ENCODE results near the gene SDHAF2. TPM values are rescaled to one million over a fixed set of nuclear protein-coding genes. Genes with fewer than 3 reads are reported as not detected.

Gene SDHAF2
- total RNA-seq, 1 experiment from 2014 or later, result 49.1 TPM

- intact Hi-C loops (cut with micrococcal nuclease; ENCODE audit: unreplicated experiment), result no loop called here
- H3K4me3 ChIP-seq (ENCODE audit: low read depth, low read length, poor library complexity, severe bottlenecking), result no peak overlapping the region
- DNase-seq (ENCODE audit: low spot score), result no peak
- H3K4me1 ChIP-seq (ENCODE audit: insufficient read depth, low read length, poor library complexity, severe bottlenecking), result no peaks in the 10 kb centered on the region
- no peak for TF ChIP-seq EZH2 (IDR thresholded peaks at IDR 0.05; ENCODE audit: borderline replicate concordance, low read depth, low read length, poor library complexity, severe bottlenecking)
- H3K9me3 ChIP-seq (ENCODE audit: low read depth, low read length, poor library complexity, severe bottlenecking), result no peaks in the 10 kb centered on the region
- CTCF ChIA-PET, result no interaction called here
- no TSS peak for BruUV-seq (replicated peaks)
- H3K27me3 ChIP-seq (replicated peaks; ENCODE audit: insufficient read depth, low read depth, low read length, poor library complexity), result no peaks in the 10 kb centered on the region
- POLR2A ChIA-PET (ENCODE audit: low non-redundant PET), result no interaction called here
- H3K36me3 ChIP-seq (ENCODE audit: insufficient read depth, low read length, poor library complexity, severe bottlenecking), result peaks cover 100% of the 10 kb centered on the region
- H3K27ac ChIP-seq (ENCODE audit: low read depth, low read length, poor library complexity, severe bottlenecking), result no peak overlapping the region
These were observed 15.4 kb upstream of the SDHAF2 start for GRCh38 chr11:61414547-61414946.

- CTCF ChIA-PET, result no interaction called here
- Histone ChIP-seq H3K9me3 (ENCODE audit: low read depth, low read length, poor library complexity, severe bottlenecking) (no peaks in the 10 kb centered on the region), H3K4me3 (ENCODE audit: low read depth, low read length, poor library complexity, severe bottlenecking) (no peak overlapping the region), H3K27ac (ENCODE audit: low read depth, low read length, poor library complexity, severe bottlenecking) (no peak overlapping the region), H3K36me3 (ENCODE audit: insufficient read depth, low read length, poor library complexity, severe bottlenecking) (peaks cover 100% of the 10 kb centered on the region), H3K4me1 (ENCODE audit: insufficient read depth, low read length, poor library complexity, severe bottlenecking) (no peaks in the 10 kb centered on the region), H3K27me3 (replicated peaks; ENCODE audit: insufficient read depth, low read depth, low read length, poor library complexity) (no peaks in the 10 kb centered on the region)
- DNase-seq (ENCODE audit: low spot score), result no peak
- POLR2A ChIA-PET (ENCODE audit: low non-redundant PET), result no interaction called here
- intact Hi-C loops (cut with micrococcal nuclease; ENCODE audit: unreplicated experiment), result no loop called here
- TF ChIP-seq CTCF (conservative IDR thresholded peaks at IDR 0.05; ENCODE audit: low read depth, low read length), result no peak
- TF ChIP-seq EZH2 (IDR thresholded peaks at IDR 0.05; ENCODE audit: borderline replicate concordance, low read depth, low read length, poor library complexity, severe bottlenecking), result no peak
- BruUV-seq (replicated peaks), result no TSS peak
These were observed 14.5 kb upstream of the SDHAF2 start for GRCh38 chr11:61415381-61415780.

DNA sequence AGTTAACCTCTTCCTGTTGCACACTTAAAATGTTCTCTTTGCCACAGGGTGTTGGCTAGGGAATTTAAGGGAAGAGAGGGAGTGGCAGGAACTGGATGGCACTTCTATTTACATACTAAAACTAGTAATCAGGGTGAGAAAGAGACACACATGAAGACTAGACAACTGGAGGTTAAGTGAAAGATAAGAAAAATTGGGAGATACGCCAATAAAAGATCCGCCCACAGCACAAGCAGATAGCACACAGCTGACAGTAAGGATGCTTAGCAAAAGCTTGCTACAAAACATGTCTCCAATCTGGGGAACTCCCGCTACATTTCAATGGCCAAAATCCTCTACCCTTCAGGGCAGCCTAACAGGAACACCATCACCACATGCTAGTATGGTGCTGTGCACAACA is 13.0 kb upstream of the SDHAF2 start:
- CTCF ChIA-PET, result no interaction called here
- TF ChIP-seq CTCF (conservative IDR thresholded peaks at IDR 0.05; ENCODE audit: low read depth, low read length), result no peak
- TF ChIP-seq EZH2 (IDR thresholded peaks at IDR 0.05; ENCODE audit: borderline replicate concordance, low read depth, low read length, poor library complexity, severe bottlenecking), result no peak
- H3K4me3 ChIP-seq (ENCODE audit: low read depth, low read length, poor library complexity, severe bottlenecking), result no peak overlapping the region
- peaks cover 100% of the 10 kb centered on the region for H3K36me3 ChIP-seq (ENCODE audit: insufficient read depth, low read length, poor library complexity, severe bottlenecking)
- no peaks in the 10 kb centered on the region for H3K9me3 ChIP-seq (ENCODE audit: low read depth, low read length, poor library complexity, severe bottlenecking)
- no peaks in the 10 kb centered on the region for H3K27me3 ChIP-seq (replicated peaks; ENCODE audit: insufficient read depth, low read depth, low read length, poor library complexity)
- no peak overlapping the region for H3K27ac ChIP-seq (ENCODE audit: low read depth, low read length, poor library complexity, severe bottlenecking)
- intact Hi-C loops (cut with micrococcal nuclease; ENCODE audit: unreplicated experiment), result no loop called here
- no peaks in the 10 kb centered on the region for H3K4me1 ChIP-seq (ENCODE audit: insufficient read depth, low read length, poor library complexity, severe bottlenecking)
- POLR2A ChIA-PET (ENCODE audit: low non-redundant PET), result no interaction called here
- DNase-seq (ENCODE audit: low spot score), result no peak
- no TSS peak for BruUV-seq (replicated peaks)

GRCh38 chr11:61417670-61418069 is 12.3 kb upstream of the SDHAF2 start:
- Histone ChIP-seq H3K4me3 (ENCODE audit: low read depth, low read length, poor library complexity, severe bottlenecking) (no peak overlapping the region), H3K9me3 (ENCODE audit: low read depth, low read length, poor library complexity, severe bottlenecking) (no peaks in the 10 kb centered on the region), H3K27ac (ENCODE audit: low read depth, low read length, poor library complexity, severe bottlenecking) (no peak overlapping the region), H3K36me3 (ENCODE audit: insufficient read depth, low read length, poor library complexity, severe bottlenecking) (peaks cover 100% of the 10 kb centered on the region), H3K4me1 (ENCODE audit: insufficient read depth, low read length, poor library complexity, severe bottlenecking) (no peaks in the 10 kb centered on the region), H3K27me3 (replicated peaks; ENCODE audit: insufficient read depth, low read depth, low read length, poor library complexity) (no peaks in the 10 kb centered on the region)
- TF ChIP-seq EZH2 (IDR thresholded peaks at IDR 0.05; ENCODE audit: borderline replicate concordance, low read depth, low read length, poor library complexity, severe bottlenecking), result no peak
- TF ChIP-seq CTCF (conservative IDR thresholded peaks at IDR 0.05; ENCODE audit: low read depth, low read length), result no peak
- DNase-seq (ENCODE audit: low spot score), result no peak
- POLR2A ChIA-PET (ENCODE audit: low non-redundant PET), result no interaction called here
- BruUV-seq (replicated peaks), result no TSS peak
- intact Hi-C loops (cut with micrococcal nuclease; ENCODE audit: unreplicated experiment), result no loop called here
- CTCF ChIA-PET, result no interaction called here
